HG02884 (cell line): ENCODE results near the gene SV2C.
"Not testable (repeated sequence)": the region's sequence is repeated elsewhere in the genome, so short reads cannot be mapped to it uniquely, and the experiment has no call there.

Experiments
- ATAC-seq: cut with Tn5 transposase; IDR thresholded peaks from one replicate; pipeline ENCODE4 v1.9.1; 2021; ENCODE audit warnings: mild to moderate bottlenecking, moderate library complexity; ENCODE audit not compliant: unreplicated experiment

The SV2C gene, protein sequence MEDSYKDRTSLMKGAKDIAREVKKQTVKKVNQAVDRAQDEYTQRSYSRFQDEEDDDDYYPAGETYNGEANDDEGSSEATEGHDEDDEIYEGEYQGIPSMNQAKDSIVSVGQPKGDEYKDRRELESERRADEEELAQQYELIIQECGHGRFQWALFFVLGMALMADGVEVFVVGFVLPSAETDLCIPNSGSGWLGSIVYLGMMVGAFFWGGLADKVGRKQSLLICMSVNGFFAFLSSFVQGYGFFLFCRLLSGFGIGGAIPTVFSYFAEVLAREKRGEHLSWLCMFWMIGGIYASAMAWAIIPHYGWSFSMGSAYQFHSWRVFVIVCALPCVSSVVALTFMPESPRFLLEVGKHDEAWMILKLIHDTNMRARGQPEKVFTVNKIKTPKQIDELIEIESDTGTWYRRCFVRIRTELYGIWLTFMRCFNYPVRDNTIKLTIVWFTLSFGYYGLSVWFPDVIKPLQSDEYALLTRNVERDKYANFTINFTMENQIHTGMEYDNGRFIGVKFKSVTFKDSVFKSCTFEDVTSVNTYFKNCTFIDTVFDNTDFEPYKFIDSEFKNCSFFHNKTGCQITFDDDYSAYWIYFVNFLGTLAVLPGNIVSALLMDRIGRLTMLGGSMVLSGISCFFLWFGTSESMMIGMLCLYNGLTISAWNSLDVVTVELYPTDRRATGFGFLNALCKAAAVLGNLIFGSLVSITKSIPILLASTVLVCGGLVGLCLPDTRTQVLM

DNA sequence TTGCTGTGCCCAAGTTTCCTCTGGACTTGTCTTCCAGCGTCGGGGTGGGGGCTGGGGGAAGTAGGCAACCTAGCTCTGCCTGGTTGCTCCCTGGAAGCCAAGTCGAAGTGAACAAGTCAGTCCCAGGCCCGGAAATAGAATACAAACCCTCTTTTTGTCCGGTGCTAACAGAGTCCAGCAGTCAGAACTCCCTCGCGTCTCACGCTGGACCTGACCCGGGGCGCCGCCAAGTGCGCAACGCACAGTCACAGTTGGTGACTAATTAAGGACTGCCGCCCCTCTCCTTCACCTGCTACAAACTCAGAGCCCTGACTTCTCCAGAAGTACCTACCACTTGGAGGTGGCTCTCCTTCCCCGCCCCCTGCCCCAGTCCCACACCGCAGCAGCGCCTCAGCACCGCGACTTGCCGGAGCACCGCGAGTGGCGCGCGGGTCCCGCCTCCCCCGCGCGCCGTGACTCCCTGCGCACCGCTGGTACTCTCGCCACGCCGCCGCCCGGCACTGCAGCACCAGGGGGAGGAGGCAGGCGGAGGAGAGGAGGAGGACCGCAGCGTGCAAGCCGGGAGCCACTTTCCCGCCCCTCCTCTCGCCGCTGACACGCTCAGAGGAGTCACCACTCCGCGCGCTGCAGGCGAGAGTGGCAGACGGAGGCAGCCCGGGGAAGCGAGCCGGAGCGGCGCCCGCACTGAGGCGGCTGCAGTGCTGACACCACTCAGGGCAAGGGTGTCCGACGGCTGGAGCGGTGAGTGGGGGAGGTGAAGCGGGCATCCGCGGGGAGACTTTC, at the start of gene SV2C:
TSS of gene SV2C (plus strand) at position 612 of the 783 bp plus-strand sequence. CDS start 48,368 bp downstream, outside the sequence.
- no peak for ATAC-seq

DNA sequence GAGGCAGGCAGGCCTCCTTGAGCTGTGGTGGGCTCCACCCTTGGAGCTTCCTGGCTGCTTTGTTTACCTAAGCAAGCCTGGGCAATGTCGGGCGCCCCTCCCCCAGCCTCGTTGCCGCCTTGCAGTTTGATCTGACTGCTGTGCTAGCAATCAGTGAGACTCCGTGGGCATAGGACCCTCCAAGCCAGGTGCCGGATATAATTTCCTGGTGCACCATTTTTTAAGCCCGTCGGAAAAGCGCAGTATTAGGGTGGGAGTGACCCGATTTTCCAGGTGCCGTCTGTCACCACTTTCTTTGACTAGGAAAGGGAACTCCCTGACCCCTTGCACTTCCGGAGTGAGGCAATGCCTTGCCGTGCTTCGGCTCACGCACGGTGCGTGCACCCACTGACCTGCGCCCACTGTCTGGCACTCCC, 45.4 kb upstream of the SV2C start:
- not testable (repeated sequence) for ATAC-seq

DNA sequence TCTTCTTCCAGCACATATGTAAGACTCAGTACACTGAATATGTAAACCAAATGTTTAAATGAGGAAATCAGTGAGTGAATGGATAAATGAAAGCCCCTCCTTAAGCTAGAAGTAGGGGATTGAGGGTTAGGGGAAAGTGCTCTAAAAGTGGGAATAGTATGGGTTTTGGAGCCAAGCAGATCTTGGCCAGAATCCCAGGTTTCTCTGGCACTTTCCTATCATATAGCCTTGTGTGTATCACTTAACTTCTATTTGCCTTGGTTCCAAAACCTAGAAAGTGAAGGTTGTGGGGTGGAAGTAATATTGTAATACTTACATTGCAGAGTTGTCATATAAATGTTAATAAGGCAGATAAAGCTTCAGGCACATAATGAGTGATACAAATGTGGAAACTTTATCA, 45.0 kb upstream of the SV2C start:
- ATAC-seq = no peak

DNA sequence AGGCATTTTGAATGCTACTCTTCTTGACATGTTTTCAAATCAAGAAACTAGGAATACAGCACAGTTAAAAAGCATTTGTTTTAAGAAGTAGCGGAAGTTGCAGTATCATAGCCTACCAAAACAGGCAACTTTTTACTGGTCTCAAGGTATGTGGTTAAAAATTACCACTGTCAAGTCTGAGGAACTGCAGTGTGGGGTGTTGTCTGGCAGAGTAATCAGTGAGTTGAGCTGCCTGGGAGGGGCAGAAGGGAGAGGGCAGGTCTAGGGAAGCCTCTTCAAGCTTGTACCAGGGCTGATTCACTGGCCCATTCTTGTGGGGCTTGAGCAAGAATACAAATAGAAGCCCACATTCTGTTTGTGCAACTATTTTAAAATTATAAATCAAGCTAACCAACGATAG, 42.4 kb upstream of the SV2C start:
- ATAC-seq = no peak

DNA sequence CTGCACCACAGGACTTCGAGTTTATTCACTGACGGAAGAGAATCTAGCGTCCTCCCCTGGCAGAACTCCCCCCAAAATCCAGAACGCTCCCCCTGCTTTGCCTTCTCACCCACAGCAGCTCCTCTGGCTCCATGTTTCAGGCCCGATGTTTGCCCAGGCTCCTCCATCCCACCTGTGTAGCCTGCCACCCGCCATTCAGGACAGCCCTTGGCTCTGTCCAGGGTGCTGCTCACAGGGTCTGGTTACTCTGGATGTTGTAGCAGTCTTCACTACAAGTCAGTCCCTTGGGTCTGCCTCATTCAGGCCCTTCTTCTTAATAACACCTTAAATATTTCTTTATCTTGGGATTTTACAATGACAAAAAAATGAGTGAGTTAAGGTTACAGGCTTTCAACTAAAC, 41.3 kb upstream of the SV2C start:
- ATAC-seq = no peak

DNA sequence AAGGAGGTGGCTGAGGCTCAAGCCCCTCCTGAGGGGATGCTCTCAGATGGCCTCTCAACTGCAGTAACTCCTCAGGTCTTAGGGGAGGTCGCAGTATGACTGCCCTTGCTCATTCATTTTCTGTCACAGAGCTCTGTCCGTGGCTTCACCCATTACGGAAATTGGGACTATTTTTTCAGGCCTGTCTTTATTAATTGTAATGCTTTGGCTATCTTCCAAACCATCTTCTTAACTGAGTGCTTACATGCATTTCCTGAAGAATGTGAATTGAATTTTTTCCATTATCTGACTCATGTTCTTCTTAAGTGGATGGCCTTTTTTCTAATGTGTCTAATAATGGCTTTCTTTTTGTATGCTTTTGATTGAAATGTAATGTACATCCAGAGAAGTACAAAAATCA, 36.4 kb upstream of the SV2C start:
- ATAC-seq = no peak

DNA sequence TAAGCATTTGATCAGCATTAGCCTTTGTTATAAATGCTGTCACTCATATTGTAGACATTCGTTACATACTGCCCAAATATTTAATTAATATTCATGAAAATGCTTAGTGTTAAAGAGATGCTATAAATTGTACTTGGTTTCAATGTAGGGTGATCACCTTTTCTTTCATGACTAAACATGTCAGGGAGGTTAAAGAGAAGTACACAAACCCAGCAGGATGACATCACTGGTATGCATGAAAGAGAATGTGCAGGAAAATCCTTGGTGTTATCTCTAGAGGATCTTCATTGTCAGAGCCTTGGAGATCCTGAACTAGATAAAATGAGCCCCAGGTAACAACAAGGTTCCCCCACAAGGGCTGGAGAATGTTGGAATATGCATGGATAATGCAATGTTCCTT, 33.0 kb upstream of the SV2C start:
- ATAC-seq = no peak

DNA sequence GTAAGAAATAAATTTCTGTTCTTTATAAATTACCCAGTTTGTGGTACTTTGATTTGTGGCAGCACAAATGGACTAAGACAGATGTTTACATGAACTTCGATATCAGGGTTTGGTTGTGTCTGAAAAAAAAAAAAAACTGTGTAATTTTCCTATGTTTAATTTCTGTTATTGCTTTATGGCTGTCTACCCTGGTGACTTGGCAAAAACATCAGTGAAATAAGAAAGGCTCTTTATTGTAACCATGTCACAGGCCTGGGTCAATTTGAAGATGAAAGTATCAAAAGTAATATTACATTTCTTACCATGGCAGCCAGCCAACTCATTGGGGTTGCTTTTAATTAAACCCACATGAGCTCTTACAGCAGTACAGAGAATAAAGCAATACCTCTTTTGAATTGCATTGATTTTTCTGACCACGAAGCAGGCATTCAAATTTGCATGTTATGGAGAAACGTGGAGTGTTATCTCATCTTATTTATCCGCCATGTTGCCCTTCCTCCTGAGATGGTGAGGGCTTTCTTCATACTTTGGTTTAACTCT, 20.6 kb upstream of the SV2C start:
- ATAC-seq = no peak

DNA sequence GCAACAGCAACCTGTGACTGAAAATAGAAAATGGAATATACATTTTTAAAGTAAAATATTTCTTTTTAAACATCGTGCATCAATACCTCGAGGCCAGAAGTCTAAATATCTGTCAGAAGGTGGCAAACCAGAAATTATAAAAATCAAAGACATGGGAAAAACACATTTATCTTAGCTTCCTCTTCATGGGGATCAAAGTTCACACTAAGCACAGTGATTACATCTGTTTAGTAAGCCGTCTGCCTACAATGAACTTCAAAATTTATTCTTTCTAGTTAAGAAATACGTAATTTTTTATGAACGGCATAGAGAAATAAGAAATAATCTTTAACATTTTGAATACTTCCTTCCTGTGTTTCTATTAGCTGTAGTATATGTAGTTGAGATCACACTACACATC, 17.9 kb upstream of the SV2C start:
- ATAC-seq = no peak

DNA sequence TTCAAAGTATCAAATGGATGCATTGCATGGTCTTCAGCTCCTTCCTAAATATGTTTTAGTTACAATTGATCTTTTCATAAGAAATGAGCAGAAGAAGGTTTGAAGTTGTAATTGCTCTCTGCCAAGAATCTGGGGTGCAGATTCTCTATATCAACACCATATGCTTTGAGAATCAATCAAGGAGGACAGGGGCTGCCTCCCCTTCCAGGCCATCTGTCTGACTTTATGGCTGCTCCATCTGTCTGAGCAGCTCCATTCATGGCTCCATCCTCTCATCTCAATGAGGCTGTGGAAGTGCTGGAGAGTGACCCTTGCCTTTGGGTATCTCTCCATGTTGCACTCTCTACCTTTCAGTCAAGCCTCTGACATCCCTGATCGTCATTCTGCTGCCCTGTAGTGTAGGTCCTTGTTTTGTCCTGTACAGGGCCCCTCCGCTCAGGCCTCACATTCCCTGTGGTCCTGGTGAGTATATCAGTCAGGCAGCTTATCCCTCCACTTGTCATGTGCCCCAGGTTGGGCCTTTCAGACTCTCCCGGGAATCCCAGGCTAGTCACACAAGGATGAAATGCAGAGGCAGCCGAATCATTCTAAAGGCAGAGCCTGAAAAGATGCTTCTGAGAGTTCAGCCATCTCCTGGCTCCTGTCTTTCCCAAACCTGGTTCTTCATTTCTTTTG, 14.0 kb upstream of the SV2C start:
- ATAC-seq = no peak

DNA sequence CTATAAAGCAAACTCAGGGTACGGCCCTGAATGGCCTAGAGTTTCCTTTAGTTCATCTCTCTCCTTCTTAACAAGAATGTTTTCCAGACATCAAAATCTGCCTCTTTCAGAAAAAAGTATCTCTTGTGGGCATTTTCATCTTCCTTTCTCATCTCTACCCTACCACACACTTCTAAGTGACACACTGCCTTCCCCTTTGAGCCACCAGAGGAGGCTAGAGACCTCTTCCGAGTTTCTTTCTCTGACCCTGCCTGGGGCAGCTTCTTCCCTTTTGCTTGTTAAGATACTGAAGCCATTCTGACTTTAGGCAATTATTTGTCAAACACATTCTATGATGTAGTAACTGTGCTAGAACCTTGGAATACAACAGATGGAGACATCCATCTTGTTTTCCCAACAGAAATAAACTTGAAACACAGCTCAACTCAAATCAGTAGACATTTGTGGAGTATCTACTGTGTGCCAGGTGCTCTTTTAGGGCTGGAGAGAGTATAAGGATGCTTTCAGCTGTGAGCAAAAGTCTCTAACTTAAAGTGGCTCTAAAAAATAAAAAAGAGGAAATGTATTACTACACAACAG, 8.6 kb upstream of the SV2C start:
- no peak for ATAC-seq

DNA sequence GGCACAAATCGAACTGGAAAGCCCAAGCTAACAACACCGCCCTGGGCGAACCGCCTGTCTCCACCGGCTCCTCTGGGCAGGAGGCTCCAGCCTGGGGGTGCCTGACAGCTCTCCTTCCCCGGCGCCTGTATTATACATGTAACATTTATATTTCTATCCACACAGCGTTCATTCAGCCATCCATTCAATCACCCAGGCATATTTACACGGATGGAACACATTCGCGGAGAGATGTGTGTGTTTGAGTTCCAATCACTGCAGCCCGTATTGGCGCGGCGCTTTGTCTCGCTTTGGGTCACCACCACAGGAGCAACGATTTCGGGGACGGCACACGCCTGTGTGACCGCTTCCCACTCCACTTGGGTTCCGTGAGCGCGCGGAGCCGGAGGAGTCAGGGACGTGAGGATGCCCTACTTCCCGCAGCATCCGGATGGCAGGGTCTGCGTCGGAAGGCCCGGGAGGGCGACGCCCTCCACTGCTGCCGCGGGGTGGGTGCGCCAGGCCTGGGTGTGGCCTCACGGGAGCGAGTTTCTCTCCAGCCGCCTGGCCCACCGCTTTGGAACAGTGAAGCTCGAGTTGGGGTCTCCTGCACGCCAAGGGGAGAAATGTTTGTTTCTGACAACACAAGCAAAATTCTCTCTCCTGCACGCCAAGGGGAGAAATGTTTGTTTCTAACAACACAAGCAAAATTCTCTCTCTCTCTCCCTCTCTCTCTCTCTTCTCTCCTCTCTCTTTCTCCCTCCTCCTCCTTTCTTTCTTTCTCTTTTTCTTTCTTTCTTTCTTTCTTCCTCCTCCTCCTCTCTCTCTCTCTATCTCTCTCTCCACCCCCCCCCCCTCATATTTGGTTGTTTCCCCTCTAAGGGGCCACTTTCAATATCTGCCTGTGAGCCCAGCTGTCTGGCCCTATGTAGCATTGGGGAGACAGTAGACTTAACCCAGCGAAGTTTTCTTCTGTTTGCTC, 1.1 kb upstream of the SV2C start:
- no peak for ATAC-seq

DNA sequence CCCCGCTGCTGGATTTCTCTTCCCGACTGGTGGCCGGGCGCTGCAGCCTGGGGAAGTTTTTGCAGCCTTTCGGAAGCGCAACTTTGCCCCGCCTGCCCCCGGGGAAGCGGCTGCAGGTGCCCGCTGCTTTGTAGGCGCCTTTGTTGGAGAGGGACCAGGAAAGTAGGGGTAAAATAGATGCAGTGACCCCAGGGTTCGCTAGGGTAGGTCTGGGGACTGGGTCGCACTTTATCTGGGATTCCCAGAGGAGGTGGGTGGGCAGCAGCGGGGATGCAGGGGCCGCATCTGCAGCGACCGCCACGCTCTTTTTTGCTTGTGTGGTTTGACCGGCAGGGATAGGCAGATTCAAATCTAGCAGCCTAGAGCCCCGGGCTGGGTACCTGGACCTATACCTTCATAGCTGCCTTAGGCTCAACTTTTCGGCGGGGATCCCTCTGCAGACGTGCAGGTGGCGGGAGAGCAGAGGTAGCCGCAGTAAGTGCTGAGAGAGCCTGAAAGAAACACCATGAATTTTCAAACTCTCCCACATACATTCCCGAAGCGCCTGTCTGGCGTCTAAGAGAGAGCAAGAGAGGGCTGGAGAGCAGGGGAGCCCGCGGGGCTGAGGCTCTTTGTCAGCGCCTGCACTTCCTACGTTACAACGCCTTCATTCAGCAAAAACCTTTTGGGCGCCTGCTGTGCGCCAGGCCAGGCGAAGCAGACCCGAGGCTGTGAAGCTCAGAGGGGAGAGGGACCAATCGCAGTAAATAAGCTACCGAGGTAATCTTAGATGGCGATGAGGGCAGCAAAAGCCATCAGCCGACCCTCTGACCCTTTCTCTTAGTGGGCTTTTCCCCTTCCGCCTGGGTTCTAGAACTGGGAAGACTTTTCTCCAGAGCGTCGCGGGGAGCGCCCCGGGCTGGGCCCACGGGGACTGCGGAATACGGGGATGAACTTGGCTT, 642 bp downstream of the SV2C start:
- ATAC-seq = no peak

DNA sequence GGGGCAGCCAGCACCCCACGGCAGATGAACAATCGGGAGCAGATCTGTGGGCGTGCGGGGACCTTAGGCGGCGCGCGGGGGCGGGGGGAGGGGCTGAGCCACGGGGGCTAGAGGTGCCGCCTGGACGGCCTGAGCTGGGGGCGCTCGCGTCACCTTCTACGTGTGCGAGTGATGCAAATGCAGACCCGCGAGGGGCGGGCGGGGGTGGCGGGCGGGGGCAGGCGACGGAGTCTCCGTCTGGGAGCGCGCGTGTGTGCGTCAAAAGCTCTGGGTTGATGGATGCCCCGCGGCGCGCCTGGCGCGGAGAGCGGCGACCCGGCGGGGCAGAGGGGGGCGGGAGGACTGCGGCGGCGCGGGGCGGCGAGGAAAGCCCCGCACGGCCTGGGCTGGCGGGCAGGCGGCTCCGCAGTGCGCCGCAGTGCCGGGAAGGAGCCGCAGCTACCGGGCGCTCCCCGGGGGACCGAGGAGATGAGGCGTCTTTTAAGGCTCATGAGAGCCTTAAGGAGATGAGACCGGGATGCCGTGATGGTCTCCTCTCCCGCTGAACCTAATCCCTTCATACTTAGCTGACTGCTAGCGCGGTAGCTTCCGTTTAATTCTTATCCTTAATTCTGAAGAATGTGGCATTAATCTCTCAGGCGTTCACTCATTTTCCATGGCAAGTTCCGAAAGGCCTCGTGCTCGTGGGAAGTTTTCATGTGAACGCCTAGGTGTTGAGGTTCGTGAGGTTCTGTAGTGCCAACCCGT, 1.5 kb downstream of the SV2C start:
- no peak for ATAC-seq

DNA sequence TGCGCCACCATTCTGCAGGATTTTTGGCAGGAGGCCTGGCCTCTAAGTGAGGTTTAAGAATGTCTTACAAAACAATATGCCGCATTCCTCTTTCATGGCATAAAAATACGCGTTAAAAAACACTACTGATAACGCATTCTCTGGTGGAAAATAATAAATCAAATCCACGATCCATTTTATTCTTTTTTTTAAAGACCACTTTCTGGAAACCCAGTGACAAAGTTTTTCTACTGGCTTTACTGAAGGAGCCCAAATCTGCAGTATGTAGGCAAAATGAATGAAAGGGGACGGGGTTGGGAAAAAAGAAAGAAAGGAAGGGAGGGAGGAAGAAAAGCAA, 2.0 kb downstream of the SV2C start:
- no peak for ATAC-seq

DNA sequence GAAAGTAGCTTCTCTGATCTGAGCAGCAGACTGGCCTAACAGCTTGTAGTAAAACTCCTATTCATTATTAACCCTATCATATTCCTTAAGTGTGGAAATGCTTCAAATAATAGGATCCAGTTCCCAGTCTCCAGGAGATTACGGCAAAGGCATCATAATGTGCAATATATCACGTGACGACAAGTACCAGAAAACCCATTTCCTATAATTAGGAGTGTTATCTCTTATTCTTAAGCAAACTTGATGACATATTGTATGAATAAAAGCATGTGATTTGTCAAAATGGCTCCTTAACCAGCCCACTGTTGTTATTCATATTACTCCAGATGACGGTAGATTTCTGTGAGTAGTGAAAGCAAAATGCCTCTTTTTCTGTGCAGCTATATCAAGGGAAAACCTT, 2.9 kb downstream of the SV2C start:
- no peak for ATAC-seq

DNA sequence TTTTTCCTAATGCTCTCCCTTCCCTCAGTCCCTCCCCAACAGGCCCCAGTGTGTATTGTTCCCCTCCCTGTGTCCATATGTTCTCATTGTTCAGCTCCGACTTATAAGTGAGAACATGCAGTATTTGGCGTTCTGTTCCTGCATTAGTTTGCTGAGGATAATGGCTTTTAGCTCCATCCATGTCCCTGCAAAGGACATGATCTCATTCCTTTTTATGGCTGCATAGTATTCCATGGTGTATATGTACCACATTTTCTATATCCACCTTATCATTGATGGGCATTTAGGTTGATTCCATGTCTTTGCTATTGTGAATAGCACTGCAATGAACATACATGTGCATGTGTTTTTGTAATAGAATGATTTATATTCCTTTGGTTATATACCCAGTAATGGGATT, 6.0 kb downstream of the SV2C start:
- not testable (repeated sequence) for ATAC-seq

DNA sequence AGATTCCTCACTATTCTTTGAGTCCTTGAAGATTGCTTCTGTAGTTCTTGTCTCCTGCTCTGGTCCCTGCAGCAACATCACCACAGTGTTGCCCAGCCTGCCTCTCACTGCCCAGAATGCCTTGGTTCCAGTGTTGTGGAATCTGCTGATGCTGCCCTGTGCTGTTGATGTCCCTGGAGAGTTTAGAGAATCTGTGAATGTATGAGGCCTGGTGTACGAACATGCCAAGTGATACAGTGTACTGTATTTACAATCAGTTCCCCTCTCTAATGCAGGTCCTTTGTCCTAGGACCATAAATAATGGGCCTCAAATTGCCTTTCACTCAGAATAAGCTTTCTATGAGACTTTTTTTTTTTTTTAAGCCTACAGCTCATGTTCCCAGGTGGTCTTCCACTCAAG, 8.2 kb downstream of the SV2C start:
- ATAC-seq = no peak
